IMR-90 (cell line): ENCODE data around the gene NEMF. TPM values are rescaled to one million over a fixed set of nuclear protein-coding genes. Genes with fewer than 3 reads are reported as not detected.
A peak's percentile ranks its signal among the peaks of the same experiment; 100 is the strongest.

Experiments used
- ATAC-seq: fragments of 200-7000 bp; cut with Tn5 transposase; 2 replicates; pipeline ENCODE4 v1.9.1; 2020; ENCODE audit warnings: low read depth, mild to moderate bottlenecking, moderate library complexity
- BruUV-seq: library from RNA; stranded (reverse); fragments of 400-500 nt; replicated peaks from 2 replicates; lab custom pipeline; 2021; lab: Mats Ljungman, UMichigan
- CTCF ChIA-PET: fragments of 300-600 bp; formaldehyde crosslinking; extraction: SDS; loops from one replicate; lab custom pipeline; 2021; ENCODE audit warnings: antibody characterized with exemption; lab: Yijun Ruan, JAX
- POLR2A ChIA-PET: fragments of 300-600 bp; sonication (Branson Sonifier 250); formaldehyde crosslinking; loops from one replicate; lab custom pipeline; 2022; ENCODE audit warnings: antibody characterized with exemption; ENCODE audit not compliant: unreplicated experiment; lab: Charles Lee
- DNase-seq: peaks from one replicate; pipeline ENCODE4 v3.0.0; 2013
- H2AFZ ChIP-seq: replicated peaks from 2 replicates; pipeline ENCODE3; 2013; ENCODE audit warnings: low read length, mild to moderate bottlenecking; ENCODE audit not compliant: poor library complexity
- H2AK5ac ChIP-seq: 2 replicates; pipeline ENCODE4 v1.6.1; 2013; ENCODE audit warnings: low read depth, low read length, inconsistent platforms
- H2AK9ac ChIP-seq: replicated peaks from 2 replicates; pipeline ENCODE3; 2013; ENCODE audit warnings: mild to moderate bottlenecking, low read depth, low read length, moderate library complexity; ENCODE audit not compliant: poor library complexity
- H2BK120ac ChIP-seq: 2 replicates; pipeline ENCODE4 v1.6.1; 2013; ENCODE audit warnings: low read depth, low read length, inconsistent platforms
- H2BK15ac ChIP-seq: 3 replicates; pipeline ENCODE4 v1.6.1; 2013; ENCODE audit warnings: low read depth, low read length, inconsistent platforms
- H2BK20ac ChIP-seq: 2 replicates; pipeline ENCODE4 v1.6.1; 2013; ENCODE audit warnings: low read depth, mild to moderate bottlenecking, inconsistent platforms, low read length, moderate library complexity
- H2BK5ac ChIP-seq: 2 replicates; pipeline ENCODE4 v1.6.1; 2013; ENCODE audit warnings: mild to moderate bottlenecking, low read depth, low read length, inconsistent platforms; ENCODE audit not compliant: poor library complexity, severe bottlenecking
- H3K14ac ChIP-seq: replicated peaks from 2 replicates; pipeline ENCODE4 v1.6.1; 2013; ENCODE audit warnings: low read depth, low read length, inconsistent platforms
- H3K18ac ChIP-seq: 2 replicates; pipeline ENCODE4 v1.6.1; 2013; ENCODE audit warnings: low read depth, low read length, control low read depth
- H3K23ac ChIP-seq: 2 replicates; pipeline ENCODE4 v1.6.1; 2013; ENCODE audit warnings: low read depth, low read length, inconsistent platforms
- H3K27ac ChIP-seq: 2 replicates; pipeline ENCODE4 v1.5.1; 2013; ENCODE audit warnings: mild to moderate bottlenecking, control low read depth, low read length; ENCODE audit not compliant: insufficient read depth
- H3K27me3 ChIP-seq: 2 replicates; pipeline ENCODE4 v1.6.1; 2013; ENCODE audit warnings: low read length; ENCODE audit not compliant: control insufficient read depth, insufficient read depth
- H3K36me3 ChIP-seq: 2 replicates; pipeline ENCODE4 v1.6.1; 2013; ENCODE audit warnings: low read length, mixed read lengths; ENCODE audit not compliant: control insufficient read depth, insufficient read depth
- H3K4ac ChIP-seq: 2 replicates; pipeline ENCODE4 v1.6.1; 2013; ENCODE audit warnings: low read depth, low read length, inconsistent platforms
- H3K4me1 ChIP-seq: 2 replicates; pipeline ENCODE4 v1.6.1; 2013; ENCODE audit warnings: low read length, mixed read lengths; ENCODE audit not compliant: control insufficient read depth, insufficient read depth
- H3K4me2 ChIP-seq: 2 replicates; pipeline ENCODE4 v1.6.1; 2013; ENCODE audit warnings: low read depth, mild to moderate bottlenecking, control low read depth, low read length, moderate library complexity
- H3K4me3 ChIP-seq: 2 replicates; pipeline ENCODE4 v1.5.1; 2013; ENCODE audit warnings: low read depth, mild to moderate bottlenecking, control low read depth, low read length, moderate library complexity; ENCODE audit not compliant: insufficient read depth
- H3K56ac ChIP-seq: 2 replicates; pipeline ENCODE4 v1.6.1; 2013; ENCODE audit warnings: low read length, inconsistent platforms; ENCODE audit not compliant: insufficient read depth; ENCODE audit errors: extremely low read depth
- H3K79me1 ChIP-seq, 2 experiments: 2 replicates each; pipeline ENCODE4 v1.6.1; 2013; ENCODE audit warnings: low read length in 2 of 2, inconsistent platforms in 1 of 2, low read depth in 1 of 2
- H3K9ac ChIP-seq: 2 replicates; pipeline ENCODE4 v1.6.1; 2013; ENCODE audit warnings: low read depth, low read length, control low read depth
- H3K9me1 ChIP-seq: 2 replicates; pipeline ENCODE4 v1.6.1; 2013; ENCODE audit warnings: low read length, inconsistent platforms; ENCODE audit not compliant: insufficient read depth
- H3K9me3 ChIP-seq: 2 replicates; pipeline ENCODE4 v1.6.1; 2013; ENCODE audit warnings: low read length; ENCODE audit not compliant: control insufficient read depth, insufficient read depth
- H4K20me1 ChIP-seq: 2 replicates; pipeline ENCODE4 v1.6.1; 2013; ENCODE audit warnings: low read length, inconsistent platforms; ENCODE audit not compliant: insufficient read depth
- H4K5ac ChIP-seq: 2 replicates; pipeline ENCODE4 v1.6.1; 2013; ENCODE audit warnings: mild to moderate bottlenecking, low read depth, low read length, control low read depth
- H4K8ac ChIP-seq, 2 experiments: 2 replicates each; pipeline ENCODE4 v1.6.1; 2013; ENCODE audit warnings: low read depth in 2 of 2, low read length in 2 of 2, control low read depth in 1 of 2, inconsistent platforms in 1 of 2
- H4K91ac ChIP-seq: 2 replicates; pipeline ENCODE4 v1.6.1; 2013; ENCODE audit warnings: low read depth, low read length, inconsistent platforms; ENCODE audit not compliant: insufficient read depth
- BHLHE40 ChIP-seq: fragments of 150-350 bp; IDR thresholded peaks from 2 replicates; pipeline ENCODE4 v1.6.1; 2016; ENCODE audit warnings: mild to moderate bottlenecking, low read depth, low read length
- CEBPB ChIP-seq: IDR thresholded peaks from 2 replicates; pipeline ENCODE4 v1.6.1; 2012; ENCODE audit warnings: low read depth, low read length, improper control_type of control experiment
- CHD1 ChIP-seq: IDR thresholded peaks from 2 replicates; pipeline ENCODE4 v1.6.1; 2012; ENCODE audit warnings: low read depth, low read length, improper control_type of control experiment
- FOS ChIP-seq: fragments of 150-350 bp; IDR thresholded peaks from 2 replicates; pipeline ENCODE4 v1.6.1; 2016; ENCODE audit warnings: low read depth, low read length
- MAFK ChIP-seq: IDR thresholded peaks from 2 replicates; pipeline ENCODE4 v1.6.1; 2012; ENCODE audit warnings: low read depth, low read length, improper control_type of control experiment
- MAZ ChIP-seq: IDR thresholded peaks from 2 replicates; pipeline ENCODE4 v1.6.1; 2012; ENCODE audit warnings: low read depth, mild to moderate bottlenecking, low read length, improper control_type of control experiment, moderate library complexity, borderline replicate concordance
- MXI1 ChIP-seq: IDR thresholded peaks from 2 replicates; pipeline ENCODE4 v1.6.1; 2012; ENCODE audit warnings: low read depth, mild to moderate bottlenecking, low read length, moderate library complexity, borderline replicate concordance
- NFE2L2 ChIP-seq: fragments of 150-350 bp; IDR thresholded peaks from 2 replicates; pipeline ENCODE4 v1.6.1; 2016; ENCODE audit warnings: low read depth, mild to moderate bottlenecking, low read length
- POLR2A ChIP-seq: IDR thresholded peaks from 2 replicates; pipeline ENCODE4 v1.6.1; 2012; ENCODE audit warnings: mild to moderate bottlenecking, low read depth, low read length
- RAD21 ChIP-seq: IDR thresholded peaks from 2 replicates; pipeline ENCODE4 v1.6.1; 2012; ENCODE audit warnings: low read length, improper control_type of control experiment
- RCOR1 ChIP-seq: IDR thresholded peaks from 2 replicates; pipeline ENCODE4 v1.6.1; 2012; ENCODE audit warnings: mild to moderate bottlenecking, low read length, improper control_type of control experiment; ENCODE audit not compliant: insufficient replicate concordance
- RFX5 ChIP-seq: IDR thresholded peaks from 2 replicates; pipeline ENCODE4 v1.8.0; 2012; ENCODE audit warnings: low read depth, mild to moderate bottlenecking, low read length, moderate library complexity
- SMC3 ChIP-seq: fragments of 150-350 bp; IDR thresholded peaks from 2 replicates; pipeline ENCODE4 v1.6.1; 2016; ENCODE audit warnings: low read depth, mild to moderate bottlenecking, antibody characterized with exemption, low read length, moderate library complexity
- WGBS, 2 experiments: methylation state at CpG; one replicate each; pipeline versions ENCODE4 v1.1.5 to v1.1.7; 2013; ENCODE audit warnings: missing lambda C conversion rate in 2 of 2; ENCODE audit not compliant: insufficient read length in 1 of 2; ENCODE audit errors: extremely low coverage in 2 of 2; 5-methylcytosine and 5-hydroxymethylcytosine counted together
- dilution Hi-C: fragments of 300-500 bp; cut with HindIII; formaldehyde crosslinking; loops from one replicate; pipeline ENCODE4 v1.14.3; 2018; ENCODE audit warnings: low sequenced_read_pairs; ENCODE audit not compliant: unreplicated experiment
- in situ Hi-C: fragments of 300-500 bp; cut with MboI; formaldehyde crosslinking; loops from 3 replicates; pipeline ENCODE4 v1.14.3; 2019; ENCODE audit warnings: low sequenced_read_pairs, inconsistent platforms, mixed read lengths
- intact Hi-C: fragments of 100-400 bp; cut with micrococcal nuclease; formaldehyde crosslinking; loops from 2 replicates; pipeline ENCODE4 v1.10.0; 2022
- polyA plus RNA-seq, 3 experiments: library from polyadenylated mRNA; depleted of rRNA; stranded (reverse); fragments of >200 nt; gene quantifications; 2 replicates each; pipeline ENCODE4 v1.2.3, GENCODE V29; 2012; ENCODE audit warnings: low replicate concordance in 1 of 3
- total RNA-seq: library from RNA; depleted of rRNA; stranded (reverse); fragments of >200 nt; gene quantifications from 2 replicates; pipeline ENCODE4 v1.2.3, GENCODE V29; 2012
- TF ChIP-seq, protein P1 (sequence below): fragments of 150-350 bp; IDR thresholded peaks from 2 replicates; pipeline ENCODE4 v1.6.1; 2017; ENCODE audit warnings: mild to moderate bottlenecking, antibody characterized with exemption, low read length, low read depth
- TF ChIP-seq, protein P2 (sequence below): fragments of 150-350 bp; IDR thresholded peaks from 2 replicates; pipeline ENCODE4 v1.6.1; 2016; ENCODE audit warnings: low read depth, mild to moderate bottlenecking, low read length, moderate library complexity, borderline replicate concordance
- TF ChIP-seq, protein P3 (sequence below): conservative IDR thresholded peaks from 2 replicates; pipeline ENCODE4 v1.5.1; 2012; ENCODE audit warnings: mild to moderate bottlenecking, low read depth, low read length, improper control_type of control experiment

Gene NEMF
- total and polyA plus RNA-seq, 2 of the 4 experiments (the other 2 are of a cell fraction) = 19.5 to 30.5 TPM

DNA sequence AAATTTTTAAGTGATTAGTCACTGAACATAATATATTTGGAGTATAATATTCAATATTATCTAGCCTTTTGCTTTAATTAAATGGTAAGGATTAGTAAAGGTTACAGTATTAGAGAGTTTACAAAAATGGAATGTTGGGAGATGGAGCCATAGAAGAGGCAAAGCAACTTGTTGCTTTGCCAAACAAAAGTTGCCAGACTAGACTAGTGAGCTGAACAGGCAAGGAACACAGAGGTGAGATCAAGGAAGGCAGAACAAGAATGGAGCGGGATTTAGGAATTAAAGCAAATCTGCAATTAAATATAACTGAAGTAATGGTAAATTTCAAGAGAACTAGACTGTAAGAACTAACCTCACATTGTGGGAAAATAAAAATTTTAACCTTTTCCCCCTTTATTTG, 45.4 kb upstream of the NEMF start:
- H3K4me2 ChIP-seq = peak overlapping the region; percentile 78
- H3K79me1 ChIP-seq = peaks cover 3 to 11% of the 10 kb centered on the region in 2 experiments; a peak in 3 of 4 replicates
- BruUV-seq = no TSS peak
- no peaks in the 10 kb centered on the region for H3K9me3 ChIP-seq
- no peak overlapping the region for H3K27ac ChIP-seq
- peaks cover 5% of the 10 kb centered on the region; the same call in 1 of the 2 replicates for H3K9me1 ChIP-seq
- H3K4me1 ChIP-seq = peaks cover 2% of the 10 kb centered on the region; the same call in 1 of the 2 replicates
- no peak overlapping the region for H2BK5ac ChIP-seq
- no peak overlapping the region for H2BK120ac ChIP-seq
- WGBS, 2 experiments = no CpG with 5 or more reads among the region's 1 CpG
- in situ Hi-C loops (no loop called here), intact Hi-C loops (no loop called here), dilution Hi-C loops (no loop called here)
- no peak overlapping the region for H2AFZ ChIP-seq
- H3K14ac ChIP-seq = no peak overlapping the region
- no peak overlapping the region for H3K56ac ChIP-seq
- H4K20me1 ChIP-seq = peaks cover 47% of the 10 kb centered on the region
- H3K23ac ChIP-seq = 0 out of 2 replicates have a peak overlapping the region, but pooled peaks have one; percentile 72
- TF ChIP-seq BHLHE40 = no peak
- no peak for TF ChIP-seq MXI1
- TF ChIP-seq POLR2A = no peak
- TF ChIP-seq MAFK = no peak
- TF ChIP-seq, protein P1, sequence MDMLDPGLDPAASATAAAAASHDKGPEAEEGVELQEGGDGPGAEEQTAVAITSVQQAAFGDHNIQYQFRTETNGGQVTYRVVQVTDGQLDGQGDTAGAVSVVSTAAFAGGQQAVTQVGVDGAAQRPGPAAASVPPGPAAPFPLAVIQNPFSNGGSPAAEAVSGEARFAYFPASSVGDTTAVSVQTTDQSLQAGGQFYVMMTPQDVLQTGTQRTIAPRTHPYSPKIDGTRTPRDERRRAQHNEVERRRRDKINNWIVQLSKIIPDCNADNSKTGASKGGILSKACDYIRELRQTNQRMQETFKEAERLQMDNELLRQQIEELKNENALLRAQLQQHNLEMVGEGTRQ = no peak
- no peak for TF ChIP-seq FOS
- TF ChIP-seq, protein P2, sequence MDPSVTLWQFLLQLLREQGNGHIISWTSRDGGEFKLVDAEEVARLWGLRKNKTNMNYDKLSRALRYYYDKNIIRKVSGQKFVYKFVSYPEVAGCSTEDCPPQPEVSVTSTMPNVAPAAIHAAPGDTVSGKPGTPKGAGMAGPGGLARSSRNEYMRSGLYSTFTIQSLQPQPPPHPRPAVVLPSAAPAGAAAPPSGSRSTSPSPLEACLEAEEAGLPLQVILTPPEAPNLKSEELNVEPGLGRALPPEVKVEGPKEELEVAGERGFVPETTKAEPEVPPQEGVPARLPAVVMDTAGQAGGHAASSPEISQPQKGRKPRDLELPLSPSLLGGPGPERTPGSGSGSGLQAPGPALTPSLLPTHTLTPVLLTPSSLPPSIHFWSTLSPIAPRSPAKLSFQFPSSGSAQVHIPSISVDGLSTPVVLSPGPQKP = no peak
- no peak for TF ChIP-seq RFX5
- no peak for TF ChIP-seq MAZ
- no peak for TF ChIP-seq CHD1
- TF ChIP-seq, protein P3, sequence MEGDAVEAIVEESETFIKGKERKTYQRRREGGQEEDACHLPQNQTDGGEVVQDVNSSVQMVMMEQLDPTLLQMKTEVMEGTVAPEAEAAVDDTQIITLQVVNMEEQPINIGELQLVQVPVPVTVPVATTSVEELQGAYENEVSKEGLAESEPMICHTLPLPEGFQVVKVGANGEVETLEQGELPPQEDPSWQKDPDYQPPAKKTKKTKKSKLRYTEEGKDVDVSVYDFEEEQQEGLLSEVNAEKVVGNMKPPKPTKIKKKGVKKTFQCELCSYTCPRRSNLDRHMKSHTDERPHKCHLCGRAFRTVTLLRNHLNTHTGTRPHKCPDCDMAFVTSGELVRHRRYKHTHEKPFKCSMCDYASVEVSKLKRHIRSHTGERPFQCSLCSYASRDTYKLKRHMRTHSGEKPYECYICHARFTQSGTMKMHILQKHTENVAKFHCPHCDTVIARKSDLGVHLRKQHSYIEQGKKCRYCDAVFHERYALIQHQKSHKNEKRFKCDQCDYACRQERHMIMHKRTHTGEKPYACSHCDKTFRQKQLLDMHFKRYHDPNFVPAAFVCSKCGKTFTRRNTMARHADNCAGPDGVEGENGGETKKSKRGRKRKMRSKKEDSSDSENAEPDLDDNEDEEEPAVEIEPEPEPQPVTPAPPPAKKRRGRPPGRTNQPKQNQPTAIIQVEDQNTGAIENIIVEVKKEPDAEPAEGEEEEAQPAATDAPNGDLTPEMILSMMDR = no peak
- TF ChIP-seq SMC3 = no peak
- TF ChIP-seq RCOR1 = no peak
- TF ChIP-seq RAD21 = no peak
- no peak for TF ChIP-seq NFE2L2
- TF ChIP-seq CEBPB = no peak
- peak overlapping the region; percentile 76; the same call in 1 of the 2 replicates for H4K5ac ChIP-seq
- no peaks in the 10 kb centered on the region for H3K27me3 ChIP-seq
- H3K4ac ChIP-seq = no peak overlapping the region
- H4K8ac ChIP-seq = no peak overlapping the region
- POLR2A ChIA-PET = interaction anchor here (0.5 to 0.6 kb wide), 2 partner anchors 105 to 189 kb away, joined by 4 to 9 read pairs; no protein-coding TSS in a partner anchor
- H3K18ac ChIP-seq = no peak overlapping the region
- H3K4me3 ChIP-seq = no peak overlapping the region
- H3K9ac ChIP-seq = peak overlapping the region; percentile 61; the same call in 1 of the 2 replicates
- H2AK5ac ChIP-seq = no peak overlapping the region
- peaks cover 5% of the 10 kb centered on the region for H3K36me3 ChIP-seq
- no peak overlapping the region for H2AK9ac ChIP-seq
- H4K91ac ChIP-seq = no peak overlapping the region
- ATAC-seq = no peak
- CTCF ChIA-PET = interaction anchor here (0.6 kb wide), 1 partner anchor 43 kb away, joined by 3 read pairs; no protein-coding TSS in a partner anchor
- DNase-seq = no peak
- no peak overlapping the region for H2BK15ac ChIP-seq
- no peak overlapping the region for H2BK20ac ChIP-seq
